A549 (cell line): ENCODE data around the gene L3HYPDH. TPM values are rescaled to one million over a fixed set of nuclear protein-coding genes. Genes with fewer than 3 reads are reported as not detected.

Experiments used
- ATAC-seq, 2 experiments: fragments of 200-7000 bp in 1 of 2; fragments of >200 bp in 1 of 2; cut with Nextera tagmentation in 1 of 2; cut with Tn5 transposase in 1 of 2; 3 replicates each; pipeline versions ENCODE4 v1.8.0 to v1.9.1; 2018 to 2020; ENCODE audit warnings: mild to moderate bottlenecking in 1 of 2, moderate library complexity in 1 of 2
- CTCF ChIA-PET: fragments of 300-600 bp; sonication (Branson Sonifier 250); formaldehyde crosslinking; extraction: SDS; loops from one replicate; lab custom pipeline; 2021; ENCODE audit warnings: antibody characterized with exemption, inconsistent platforms; lab: Yijun Ruan, JAX
- POLR2A ChIA-PET: fragments of 350-600 bp; formaldehyde crosslinking; extraction: SDS; loops from one replicate; lab custom pipeline; 2021; ENCODE audit warnings: antibody characterized with exemption, inconsistent platforms; lab: Yijun Ruan, JAX
- DNase-seq, 2 experiments: peaks; one replicate each; pipeline versions ENCODE4 v3.0.0 to v3.0.0-alpha.2; 2011 to 2016; ENCODE audit warnings: low read depth in 1 of 2, low spot score in 1 of 2
- FAIRE-seq: peaks from 2 replicates; lab custom pipeline; 2011; peaks lifted over from hg19 to GRCh38; lab: Jason Lieb, UNC
- H3K27ac ChIP-seq, 2 experiments: fragments of >200 bp; sonication (Bioruptor Twin); formaldehyde crosslinking; 3 replicates each; pipeline ENCODE4 v1.5.1; 2016 to 2017
- H3K4me1 ChIP-seq: fragments of >200 bp; sonication (Bioruptor Twin); formaldehyde crosslinking; 3 replicates; pipeline ENCODE4 v1.6.1; 2016
- H3K4me2 ChIP-seq: fragments of >200 bp; sonication (Bioruptor Twin); formaldehyde crosslinking; 3 replicates; pipeline ENCODE4 v1.6.1; 2016
- H3K4me3 ChIP-seq: fragments of >200 bp; sonication (Bioruptor Twin); formaldehyde crosslinking; 3 replicates; pipeline ENCODE4 v1.5.1; 2016
- H3K9me3 ChIP-seq: fragments of >200 bp; sonication (Bioruptor Twin); formaldehyde crosslinking; 3 replicates; pipeline ENCODE4 v1.6.1; 2016
- CBX8 ChIP-seq: fragments of 200-600 bp; sonication (generic); IDR thresholded peaks from 2 replicates; pipeline ENCODE4 v1.6.1; 2016
- CEBPB ChIP-seq, 2 experiments: fragments of >200 bp in 1 of 2; sonication (Bioruptor Twin) in 1 of 2; formaldehyde crosslinking in 1 of 2; IDR thresholded peaks; 2 replicates each; pipeline ENCODE4 v1.6.1; 2012 to 2016
- CHD4 ChIP-seq: fragments of 200-600 bp; sonication (generic); IDR thresholded peaks from 2 replicates; pipeline ENCODE4 v1.6.1; 2016; ENCODE audit warnings: antibody characterized with exemption, mild to moderate bottlenecking, borderline replicate concordance
- EHMT2 ChIP-seq: fragments of 200-600 bp; sonication (generic); IDR thresholded peaks from 2 replicates; pipeline ENCODE4 v1.6.1; 2016; ENCODE audit warnings: antibody characterized with exemption, low read depth, mild to moderate bottlenecking, moderate library complexity
- HEYL ChIP-seq: fragments of 250-450 bp; sonication (Bioruptor Pico); IDR thresholded peaks from 2 replicates; pipeline ENCODE4 v1.8.0; 2021; ENCODE audit warnings: mild to moderate bottlenecking, moderate library complexity
- HOXA7 ChIP-seq: fragments of 250-450 bp; sonication (Bioruptor Pico); IDR thresholded peaks from 2 replicates; pipeline ENCODE4 v1.5.0; 2020; ENCODE audit warnings: mild to moderate bottlenecking, moderate library complexity
- HOXB5 ChIP-seq: fragments of 250-450 bp; sonication (Bioruptor Pico); IDR thresholded peaks from 2 replicates; pipeline ENCODE4 v1.5.0; 2020; ENCODE audit warnings: mild to moderate bottlenecking, moderate library complexity
- JUNB ChIP-seq: fragments of >200 bp; sonication (Bioruptor Twin); formaldehyde crosslinking; IDR thresholded peaks from 2 replicates; pipeline ENCODE4 v1.6.1; 2016
- KDM5A ChIP-seq: fragments of 200-600 bp; sonication (generic); IDR thresholded peaks from 2 replicates; pipeline ENCODE4 v1.6.1; 2016; ENCODE audit warnings: antibody characterized with exemption, mild to moderate bottlenecking
- MYC ChIP-seq: IDR thresholded peaks from 2 replicates; pipeline ENCODE4 v1.6.1; 2012; ENCODE audit warnings: mild to moderate bottlenecking, inconsistent platforms, low read length, improper control_type of control experiment, borderline replicate concordance
- NFE2L2 ChIP-seq: fragments of 150-350 bp; conservative IDR thresholded peaks from 2 replicates; pipeline ENCODE4 v1.6.1; 2014; ENCODE audit warnings: low read length
- NR3C1 ChIP-seq: fragments of >200 bp; sonication (Bioruptor Twin); formaldehyde crosslinking; IDR thresholded peaks from 3 replicates; pipeline ENCODE4 v1.6.1; 2017
- PHF8 ChIP-seq: fragments of 200-600 bp; sonication (generic); IDR thresholded peaks from 2 replicates; pipeline ENCODE4 v1.6.1; 2016; ENCODE audit warnings: low read depth, mild to moderate bottlenecking, antibody characterized with exemption, moderate library complexity, borderline replicate concordance
- POLR2AphosphoS2 ChIP-seq: conservative IDR thresholded peaks from 2 replicates; pipeline ENCODE4 v1.6.1; 2012; ENCODE audit warnings: low read length, improper control_type of control experiment, inconsistent platforms
- RAD21 ChIP-seq, 2 experiments: fragments of >200 bp in 1 of 2; sonication (Bioruptor Twin) in 1 of 2; formaldehyde crosslinking in 1 of 2; IDR thresholded peaks in 1 of 2; conservative IDR thresholded peaks in 1 of 2; 2 replicates in 1 of 2; 3 replicates in 1 of 2; pipeline ENCODE4 v1.6.1; 2012 to 2018; ENCODE audit warnings: inconsistent platforms in 1 of 2
- RFX5 ChIP-seq: fragments of 450-650 bp; IDR thresholded peaks from 2 replicates; pipeline ENCODE4 v1.7.1; 2014; ENCODE audit warnings: antibody characterized with exemption, mild to moderate bottlenecking, moderate library complexity
- RNF2 ChIP-seq: fragments of 200-600 bp; sonication (generic); IDR thresholded peaks from 2 replicates; pipeline ENCODE4 v1.6.1; 2016; ENCODE audit warnings: low read depth, mild to moderate bottlenecking, antibody characterized with exemption, moderate library complexity, borderline replicate concordance
- SREBF2 ChIP-seq: fragments of 450-650 bp; IDR thresholded peaks from 2 replicates; pipeline ENCODE4 v1.6.1; 2014; ENCODE audit warnings: mild to moderate bottlenecking, moderate library complexity
- TFCP2L1 ChIP-seq: fragments of 250-450 bp; sonication (Bioruptor Pico); IDR thresholded peaks from 2 replicates; pipeline ENCODE4 v1.5.0; 2021; ENCODE audit warnings: mild to moderate bottlenecking
- WGBS: methylation state at CpG from one replicate; pipeline ENCODE4 v1.1.6; 2017; ENCODE audit errors: missing lambda C conversion rate; 5-methylcytosine and 5-hydroxymethylcytosine counted together
- polyA plus RNA-seq, 4 experiments: library from polyadenylated mRNA; depleted of rRNA in 3 of 4; stranded (reverse); fragments of >200 nt; fragmentation: RNase III in 1 of 4; extraction: RNeasy Plus Mini Kit Qiagen cat#74134 plus additional on column Dnase treatment in 1 of 4; gene quantifications; 2 replicates in 3 of 4; 3 replicates in 1 of 4; pipeline ENCODE4 v1.2.3, GENCODE V29; 2011 to 2017
- TF ChIP-seq, protein P1 (sequence below): fragments of >200 bp; sonication (Bioruptor Twin); formaldehyde crosslinking; IDR thresholded peaks from 3 replicates; pipeline ENCODE4 v1.5.1; 2016
- TF ChIP-seq, protein P2 (sequence below): fragments of 150-350 bp; IDR thresholded peaks from 2 replicates; pipeline ENCODE4 v1.6.1; 2014; ENCODE audit warnings: low read depth, mild to moderate bottlenecking, low read length
- TF ChIP-seq, protein P3 (sequence below): fragments of >200 bp; sonication (Bioruptor Twin); formaldehyde crosslinking; IDR thresholded peaks from 2 replicates; pipeline ENCODE4 v1.6.1; 2016
- TF ChIP-seq, protein P4 (sequence below): fragments of >200 bp; sonication (Bioruptor Twin); formaldehyde crosslinking; IDR thresholded peaks from 3 replicates; pipeline ENCODE4 v1.6.1; 2016
- TF ChIP-seq, protein P5 (sequence below): fragments of 250-450 bp; sonication (Bioruptor Pico); IDR thresholded peaks from 2 replicates; pipeline ENCODE4 v1.5.0; 2021; ENCODE audit warnings: mild to moderate bottlenecking, moderate library complexity, borderline replicate concordance
- TF ChIP-seq, protein P6 (sequence below): IDR thresholded peaks from 2 replicates; pipeline ENCODE4 v1.6.1; 2012
- TF ChIP-seq, protein P7 (sequence below): IDR thresholded peaks from 2 replicates; pipeline ENCODE4 v1.6.1; 2012; ENCODE audit warnings: low read depth, borderline replicate concordance
- TF ChIP-seq, protein P8 (sequence below): fragments of 200-600 bp; sonication (generic); IDR thresholded peaks from 2 replicates; pipeline ENCODE4 v1.6.1; 2016; ENCODE audit warnings: antibody characterized with exemption, mild to moderate bottlenecking, moderate library complexity

Gene L3HYPDH
- polyA plus RNA-seq, 2 of the 4 experiments (the other 2 are of a cell fraction): 47.5 to 100.0 TPM

DNA sequence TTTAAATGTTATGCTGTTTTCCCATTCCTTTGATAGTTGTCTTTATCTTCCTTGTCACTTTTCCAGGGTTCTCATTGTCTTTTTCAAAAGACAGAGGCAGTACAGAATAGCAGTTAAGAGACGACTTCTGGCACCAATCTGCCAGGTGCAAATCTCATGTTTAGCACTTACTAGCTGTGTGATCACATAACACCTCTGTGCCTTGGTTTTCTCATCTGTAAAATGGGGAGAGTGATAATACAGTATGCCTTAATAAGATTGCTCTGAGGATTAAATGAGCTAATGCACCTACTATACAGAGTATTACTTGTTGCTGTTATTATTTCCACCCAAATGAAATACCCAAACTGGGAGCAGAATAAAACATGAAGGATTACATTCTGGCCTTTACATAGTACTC, 23.8 kb downstream of the L3HYPDH start:
- Histone ChIP-seq H3K4me3 (no peak overlapping the region), H3K27ac (no peak overlapping the region), H3K4me2 (no peak overlapping the region), H3K4me1 (no peaks in the 10 kb centered on the region), H3K9me3 (no peaks in the 10 kb centered on the region)
- ChIA-PET CTCF (no interaction called here), POLR2A (no interaction called here)
- DNase-seq (no peak), FAIRE-seq (no peak), ATAC-seq (no peak)
- 92% methylated on average over 1 of the region's 1 CpG for WGBS
- TF ChIP-seq MYC (no peak), EHMT2 (no peak), HOXA7 (no peak), RFX5 (no peak), NR3C1 (no peak), PHF8 (no peak), HEYL (CRISPR knock-in tag) (no peak), CBX8 (no peak), POLR2AphosphoS2 (no peak), RNF2 (no peak), HOXB5 (CRISPR knock-in tag) (no peak), TFCP2L1 (CRISPR knock-in tag) (no peak), SREBF2 (no peak), NFE2L2 (no peak)
- TF ChIP-seq, protein P1, sequence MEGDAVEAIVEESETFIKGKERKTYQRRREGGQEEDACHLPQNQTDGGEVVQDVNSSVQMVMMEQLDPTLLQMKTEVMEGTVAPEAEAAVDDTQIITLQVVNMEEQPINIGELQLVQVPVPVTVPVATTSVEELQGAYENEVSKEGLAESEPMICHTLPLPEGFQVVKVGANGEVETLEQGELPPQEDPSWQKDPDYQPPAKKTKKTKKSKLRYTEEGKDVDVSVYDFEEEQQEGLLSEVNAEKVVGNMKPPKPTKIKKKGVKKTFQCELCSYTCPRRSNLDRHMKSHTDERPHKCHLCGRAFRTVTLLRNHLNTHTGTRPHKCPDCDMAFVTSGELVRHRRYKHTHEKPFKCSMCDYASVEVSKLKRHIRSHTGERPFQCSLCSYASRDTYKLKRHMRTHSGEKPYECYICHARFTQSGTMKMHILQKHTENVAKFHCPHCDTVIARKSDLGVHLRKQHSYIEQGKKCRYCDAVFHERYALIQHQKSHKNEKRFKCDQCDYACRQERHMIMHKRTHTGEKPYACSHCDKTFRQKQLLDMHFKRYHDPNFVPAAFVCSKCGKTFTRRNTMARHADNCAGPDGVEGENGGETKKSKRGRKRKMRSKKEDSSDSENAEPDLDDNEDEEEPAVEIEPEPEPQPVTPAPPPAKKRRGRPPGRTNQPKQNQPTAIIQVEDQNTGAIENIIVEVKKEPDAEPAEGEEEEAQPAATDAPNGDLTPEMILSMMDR: no peak
- TF ChIP-seq, protein P2, sequence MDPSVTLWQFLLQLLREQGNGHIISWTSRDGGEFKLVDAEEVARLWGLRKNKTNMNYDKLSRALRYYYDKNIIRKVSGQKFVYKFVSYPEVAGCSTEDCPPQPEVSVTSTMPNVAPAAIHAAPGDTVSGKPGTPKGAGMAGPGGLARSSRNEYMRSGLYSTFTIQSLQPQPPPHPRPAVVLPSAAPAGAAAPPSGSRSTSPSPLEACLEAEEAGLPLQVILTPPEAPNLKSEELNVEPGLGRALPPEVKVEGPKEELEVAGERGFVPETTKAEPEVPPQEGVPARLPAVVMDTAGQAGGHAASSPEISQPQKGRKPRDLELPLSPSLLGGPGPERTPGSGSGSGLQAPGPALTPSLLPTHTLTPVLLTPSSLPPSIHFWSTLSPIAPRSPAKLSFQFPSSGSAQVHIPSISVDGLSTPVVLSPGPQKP: no peak
- TF ChIP-seq, protein P3, sequence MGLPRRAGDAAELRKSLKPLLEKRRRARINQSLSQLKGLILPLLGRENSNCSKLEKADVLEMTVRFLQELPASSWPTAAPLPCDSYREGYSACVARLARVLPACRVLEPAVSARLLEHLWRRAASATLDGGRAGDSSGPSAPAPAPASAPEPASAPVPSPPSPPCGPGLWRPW: no peak
- TF ChIP-seq, protein P4, sequence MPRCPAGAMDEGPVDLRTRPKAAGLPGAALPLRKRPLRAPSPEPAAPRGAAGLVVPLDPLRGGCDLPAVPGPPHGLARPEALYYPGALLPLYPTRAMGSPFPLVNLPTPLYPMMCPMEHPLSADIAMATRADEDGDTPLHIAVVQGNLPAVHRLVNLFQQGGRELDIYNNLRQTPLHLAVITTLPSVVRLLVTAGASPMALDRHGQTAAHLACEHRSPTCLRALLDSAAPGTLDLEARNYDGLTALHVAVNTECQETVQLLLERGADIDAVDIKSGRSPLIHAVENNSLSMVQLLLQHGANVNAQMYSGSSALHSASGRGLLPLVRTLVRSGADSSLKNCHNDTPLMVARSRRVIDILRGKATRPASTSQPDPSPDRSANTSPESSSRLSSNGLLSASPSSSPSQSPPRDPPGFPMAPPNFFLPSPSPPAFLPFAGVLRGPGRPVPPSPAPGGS: no peak

DNA sequence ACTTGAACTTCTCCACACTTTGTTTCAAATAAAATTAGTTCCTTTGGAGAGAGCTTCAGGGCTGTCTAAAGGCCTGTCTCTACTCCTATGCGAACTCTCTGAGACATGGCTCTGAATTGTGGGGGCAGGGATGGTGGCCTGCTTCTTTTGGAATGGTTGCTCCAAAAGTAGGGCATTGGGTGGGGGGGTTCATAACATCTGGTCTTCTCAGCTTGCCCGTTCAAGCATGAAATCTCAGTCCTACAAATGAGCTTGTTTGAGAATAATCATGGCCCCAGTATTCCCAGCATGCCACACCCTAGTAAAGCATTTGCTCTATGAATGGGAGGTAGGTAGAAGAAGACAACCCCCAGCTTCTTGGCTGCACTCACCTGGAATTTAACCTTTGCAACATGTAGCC, 25.7 kb downstream of the L3HYPDH start:
- no peaks in the 10 kb centered on the region for H3K9me3 ChIP-seq
- H3K4me2 ChIP-seq: no peak overlapping the region
- ATAC-seq (no peak), DNase-seq (no peak), FAIRE-seq (no peak)
- no peak overlapping the region for H3K4me3 ChIP-seq
- H3K27ac ChIP-seq: no peak overlapping the region
- WGBS: 100% methylated on average over 2 of the region's 2 CpGs
- 0 out of 3 replicates have a peak, but pooled peaks cover 8% of the 10 kb centered on the region for H3K4me1 ChIP-seq
- CTCF ChIA-PET: interaction anchor here (1.2 to 2.4 kb wide), 5 partner anchors 14 to 334 kb away, joined by 3 to 8 read pairs (median 3); no protein-coding TSS in a partner anchor
- POLR2A ChIA-PET: interaction anchor here (1.5 kb wide), 1 partner anchor 26 kb away, joined by 4 read pairs; the partner anchor contains the start of genes JKAMP and L3HYPDH
- TF ChIP-seq, protein P5, sequence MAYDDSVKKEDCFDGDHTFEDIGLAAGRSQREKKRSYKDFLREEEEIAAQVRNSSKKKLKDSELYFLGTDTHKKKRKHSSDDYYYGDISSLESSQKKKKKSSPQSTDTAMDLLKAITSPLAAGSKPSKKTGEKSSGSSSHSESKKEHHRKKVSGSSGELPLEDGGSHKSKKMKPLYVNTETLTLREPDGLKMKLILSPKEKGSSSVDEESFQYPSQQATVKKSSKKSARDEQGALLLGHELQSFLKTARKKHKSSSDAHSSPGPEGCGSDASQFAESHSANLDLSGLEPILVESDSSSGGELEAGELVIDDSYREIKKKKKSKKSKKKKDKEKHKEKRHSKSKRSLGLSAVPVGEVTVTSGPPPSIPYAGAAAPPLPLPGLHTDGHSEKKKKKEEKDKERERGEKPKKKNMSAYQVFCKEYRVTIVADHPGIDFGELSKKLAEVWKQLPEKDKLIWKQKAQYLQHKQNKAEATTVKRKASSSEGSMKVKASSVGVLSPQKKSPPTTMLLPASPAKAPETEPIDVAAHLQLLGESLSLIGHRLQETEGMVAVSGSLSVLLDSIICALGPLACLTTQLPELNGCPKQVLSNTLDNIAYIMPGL (CRISPR knock-in tag): no peak
- TF ChIP-seq, protein P6, sequence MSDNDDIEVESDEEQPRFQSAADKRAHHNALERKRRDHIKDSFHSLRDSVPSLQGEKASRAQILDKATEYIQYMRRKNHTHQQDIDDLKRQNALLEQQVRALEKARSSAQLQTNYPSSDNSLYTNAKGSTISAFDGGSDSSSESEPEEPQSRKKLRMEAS: no peak
- TF ChIP-seq KDM5A (no peak), SREBF2 (no peak), TFCP2L1 (CRISPR knock-in tag) (no peak), RAD21 (conservative IDR thresholded peaks at IDR 0.05 in 1 of 2, IDR thresholded peaks at IDR 0.05 in 1 of 2) (no peak), HOXB5 (CRISPR knock-in tag) (no peak), CHD4 (no peak), JUNB (no peak), CEBPB (IDR thresholded peaks at IDR 0.05) (no peak)
- TF ChIP-seq, protein P7, sequence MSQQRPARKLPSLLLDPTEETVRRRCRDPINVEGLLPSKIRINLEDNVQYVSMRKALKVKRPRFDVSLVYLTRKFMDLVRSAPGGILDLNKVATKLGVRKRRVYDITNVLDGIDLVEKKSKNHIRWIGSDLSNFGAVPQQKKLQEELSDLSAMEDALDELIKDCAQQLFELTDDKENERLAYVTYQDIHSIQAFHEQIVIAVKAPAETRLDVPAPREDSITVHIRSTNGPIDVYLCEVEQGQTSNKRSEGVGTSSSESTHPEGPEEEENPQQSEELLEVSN: no peak
- TF ChIP-seq, protein P8, sequence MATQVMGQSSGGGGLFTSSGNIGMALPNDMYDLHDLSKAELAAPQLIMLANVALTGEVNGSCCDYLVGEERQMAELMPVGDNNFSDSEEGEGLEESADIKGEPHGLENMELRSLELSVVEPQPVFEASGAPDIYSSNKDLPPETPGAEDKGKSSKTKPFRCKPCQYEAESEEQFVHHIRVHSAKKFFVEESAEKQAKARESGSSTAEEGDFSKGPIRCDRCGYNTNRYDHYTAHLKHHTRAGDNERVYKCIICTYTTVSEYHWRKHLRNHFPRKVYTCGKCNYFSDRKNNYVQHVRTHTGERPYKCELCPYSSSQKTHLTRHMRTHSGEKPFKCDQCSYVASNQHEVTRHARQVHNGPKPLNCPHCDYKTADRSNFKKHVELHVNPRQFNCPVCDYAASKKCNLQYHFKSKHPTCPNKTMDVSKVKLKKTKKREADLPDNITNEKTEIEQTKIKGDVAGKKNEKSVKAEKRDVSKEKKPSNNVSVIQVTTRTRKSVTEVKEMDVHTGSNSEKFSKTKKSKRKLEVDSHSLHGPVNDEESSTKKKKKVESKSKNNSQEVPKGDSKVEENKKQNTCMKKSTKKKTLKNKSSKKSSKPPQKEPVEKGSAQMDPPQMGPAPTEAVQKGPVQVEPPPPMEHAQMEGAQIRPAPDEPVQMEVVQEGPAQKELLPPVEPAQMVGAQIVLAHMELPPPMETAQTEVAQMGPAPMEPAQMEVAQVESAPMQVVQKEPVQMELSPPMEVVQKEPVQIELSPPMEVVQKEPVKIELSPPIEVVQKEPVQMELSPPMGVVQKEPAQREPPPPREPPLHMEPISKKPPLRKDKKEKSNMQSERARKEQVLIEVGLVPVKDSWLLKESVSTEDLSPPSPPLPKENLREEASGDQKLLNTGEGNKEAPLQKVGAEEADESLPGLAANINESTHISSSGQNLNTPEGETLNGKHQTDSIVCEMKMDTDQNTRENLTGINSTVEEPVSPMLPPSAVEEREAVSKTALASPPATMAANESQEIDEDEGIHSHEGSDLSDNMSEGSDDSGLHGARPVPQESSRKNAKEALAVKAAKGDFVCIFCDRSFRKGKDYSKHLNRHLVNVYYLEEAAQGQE: no peak
